IMR-90 (cell line): ENCODE results near the gene NELL1. TPM values are rescaled to one million over a fixed set of nuclear protein-coding genes. Genes with fewer than 3 reads are reported as not detected.

ENCODE experiments used
- ATAC-seq: fragments of 200-7000 bp; cut with Tn5 transposase; 2 replicates; pipeline ENCODE4 v1.9.1; 2020; ENCODE audit warnings: low read depth, mild to moderate bottlenecking, moderate library complexity
- BruUV-seq: library from RNA; stranded (reverse); fragments of 400-500 nt; replicated peaks from 2 replicates; lab custom pipeline; 2021; lab: Mats Ljungman, UMichigan
- CTCF ChIA-PET: fragments of 300-600 bp; formaldehyde crosslinking; extraction: SDS; loops from one replicate; lab custom pipeline; 2021; ENCODE audit warnings: antibody characterized with exemption; lab: Yijun Ruan, JAX
- POLR2A ChIA-PET: fragments of 300-600 bp; sonication (Branson Sonifier 250); formaldehyde crosslinking; loops from one replicate; lab custom pipeline; 2022; ENCODE audit warnings: antibody characterized with exemption; ENCODE audit not compliant: unreplicated experiment; lab: Charles Lee
- DNase-seq: peaks from one replicate; pipeline ENCODE4 v3.0.0; 2013
- H2AFZ ChIP-seq: replicated peaks from 2 replicates; pipeline ENCODE3; 2013; ENCODE audit warnings: low read length, mild to moderate bottlenecking; ENCODE audit not compliant: poor library complexity
- H2AK5ac ChIP-seq: 2 replicates; pipeline ENCODE4 v1.6.1; 2013; ENCODE audit warnings: low read depth, low read length, inconsistent platforms
- H2AK9ac ChIP-seq: replicated peaks from 2 replicates; pipeline ENCODE3; 2013; ENCODE audit warnings: mild to moderate bottlenecking, low read depth, low read length, moderate library complexity; ENCODE audit not compliant: poor library complexity
- H2BK120ac ChIP-seq: 2 replicates; pipeline ENCODE4 v1.6.1; 2013; ENCODE audit warnings: low read depth, low read length, inconsistent platforms
- H2BK15ac ChIP-seq: 3 replicates; pipeline ENCODE4 v1.6.1; 2013; ENCODE audit warnings: low read depth, low read length, inconsistent platforms
- H2BK20ac ChIP-seq: 2 replicates; pipeline ENCODE4 v1.6.1; 2013; ENCODE audit warnings: low read depth, mild to moderate bottlenecking, inconsistent platforms, low read length, moderate library complexity
- H2BK5ac ChIP-seq: 2 replicates; pipeline ENCODE4 v1.6.1; 2013; ENCODE audit warnings: mild to moderate bottlenecking, low read depth, low read length, inconsistent platforms; ENCODE audit not compliant: poor library complexity, severe bottlenecking
- H3K14ac ChIP-seq: replicated peaks from 2 replicates; pipeline ENCODE4 v1.6.1; 2013; ENCODE audit warnings: low read depth, low read length, inconsistent platforms
- H3K18ac ChIP-seq: 2 replicates; pipeline ENCODE4 v1.6.1; 2013; ENCODE audit warnings: low read depth, low read length, control low read depth
- H3K23ac ChIP-seq: 2 replicates; pipeline ENCODE4 v1.6.1; 2013; ENCODE audit warnings: low read depth, low read length, inconsistent platforms
- H3K27ac ChIP-seq: 2 replicates; pipeline ENCODE4 v1.5.1; 2013; ENCODE audit warnings: mild to moderate bottlenecking, control low read depth, low read length; ENCODE audit not compliant: insufficient read depth
- H3K27me3 ChIP-seq: 2 replicates; pipeline ENCODE4 v1.6.1; 2013; ENCODE audit warnings: low read length; ENCODE audit not compliant: control insufficient read depth, insufficient read depth
- H3K36me3 ChIP-seq: 2 replicates; pipeline ENCODE4 v1.6.1; 2013; ENCODE audit warnings: low read length, mixed read lengths; ENCODE audit not compliant: control insufficient read depth, insufficient read depth
- H3K4ac ChIP-seq: 2 replicates; pipeline ENCODE4 v1.6.1; 2013; ENCODE audit warnings: low read depth, low read length, inconsistent platforms
- H3K4me1 ChIP-seq: 2 replicates; pipeline ENCODE4 v1.6.1; 2013; ENCODE audit warnings: low read length, mixed read lengths; ENCODE audit not compliant: control insufficient read depth, insufficient read depth
- H3K4me2 ChIP-seq: 2 replicates; pipeline ENCODE4 v1.6.1; 2013; ENCODE audit warnings: low read depth, mild to moderate bottlenecking, control low read depth, low read length, moderate library complexity
- H3K4me3 ChIP-seq: 2 replicates; pipeline ENCODE4 v1.5.1; 2013; ENCODE audit warnings: low read depth, mild to moderate bottlenecking, control low read depth, low read length, moderate library complexity; ENCODE audit not compliant: insufficient read depth
- H3K56ac ChIP-seq: 2 replicates; pipeline ENCODE4 v1.6.1; 2013; ENCODE audit warnings: low read length, inconsistent platforms; ENCODE audit not compliant: insufficient read depth; ENCODE audit errors: extremely low read depth
- H3K79me1 ChIP-seq, 2 experiments: 2 replicates each; pipeline ENCODE4 v1.6.1; 2013; ENCODE audit warnings: low read length in 2 of 2, inconsistent platforms in 1 of 2, low read depth in 1 of 2
- H3K9ac ChIP-seq: 2 replicates; pipeline ENCODE4 v1.6.1; 2013; ENCODE audit warnings: low read depth, low read length, control low read depth
- H3K9me1 ChIP-seq: 2 replicates; pipeline ENCODE4 v1.6.1; 2013; ENCODE audit warnings: low read length, inconsistent platforms; ENCODE audit not compliant: insufficient read depth
- H3K9me3 ChIP-seq: 2 replicates; pipeline ENCODE4 v1.6.1; 2013; ENCODE audit warnings: low read length; ENCODE audit not compliant: control insufficient read depth, insufficient read depth
- H4K20me1 ChIP-seq: 2 replicates; pipeline ENCODE4 v1.6.1; 2013; ENCODE audit warnings: low read length, inconsistent platforms; ENCODE audit not compliant: insufficient read depth
- H4K5ac ChIP-seq: 2 replicates; pipeline ENCODE4 v1.6.1; 2013; ENCODE audit warnings: mild to moderate bottlenecking, low read depth, low read length, control low read depth
- H4K8ac ChIP-seq, 2 experiments: 2 replicates each; pipeline ENCODE4 v1.6.1; 2013; ENCODE audit warnings: low read depth in 2 of 2, low read length in 2 of 2, control low read depth in 1 of 2, inconsistent platforms in 1 of 2
- H4K91ac ChIP-seq: 2 replicates; pipeline ENCODE4 v1.6.1; 2013; ENCODE audit warnings: low read depth, low read length, inconsistent platforms; ENCODE audit not compliant: insufficient read depth
- BHLHE40 ChIP-seq: fragments of 150-350 bp; IDR thresholded peaks from 2 replicates; pipeline ENCODE4 v1.6.1; 2016; ENCODE audit warnings: mild to moderate bottlenecking, low read depth, low read length
- CEBPB ChIP-seq: IDR thresholded peaks from 2 replicates; pipeline ENCODE4 v1.6.1; 2012; ENCODE audit warnings: low read depth, low read length, improper control_type of control experiment
- CHD1 ChIP-seq: IDR thresholded peaks from 2 replicates; pipeline ENCODE4 v1.6.1; 2012; ENCODE audit warnings: low read depth, low read length, improper control_type of control experiment
- CTCF ChIP-seq: conservative IDR thresholded peaks from 2 replicates; pipeline ENCODE4 v1.5.1; 2012; ENCODE audit warnings: mild to moderate bottlenecking, low read depth, low read length, improper control_type of control experiment
- ELK1 ChIP-seq: fragments of 150-350 bp; IDR thresholded peaks from 2 replicates; pipeline ENCODE4 v1.6.1; 2016; ENCODE audit warnings: low read depth, mild to moderate bottlenecking, low read length, moderate library complexity, borderline replicate concordance
- FOS ChIP-seq: fragments of 150-350 bp; IDR thresholded peaks from 2 replicates; pipeline ENCODE4 v1.6.1; 2016; ENCODE audit warnings: low read depth, low read length
- MAFK ChIP-seq: IDR thresholded peaks from 2 replicates; pipeline ENCODE4 v1.6.1; 2012; ENCODE audit warnings: low read depth, low read length, improper control_type of control experiment
- MAZ ChIP-seq: IDR thresholded peaks from 2 replicates; pipeline ENCODE4 v1.6.1; 2012; ENCODE audit warnings: low read depth, mild to moderate bottlenecking, low read length, improper control_type of control experiment, moderate library complexity, borderline replicate concordance
- MXI1 ChIP-seq: IDR thresholded peaks from 2 replicates; pipeline ENCODE4 v1.6.1; 2012; ENCODE audit warnings: low read depth, mild to moderate bottlenecking, low read length, moderate library complexity, borderline replicate concordance
- NFE2L2 ChIP-seq: fragments of 150-350 bp; IDR thresholded peaks from 2 replicates; pipeline ENCODE4 v1.6.1; 2016; ENCODE audit warnings: low read depth, mild to moderate bottlenecking, low read length
- POLR2A ChIP-seq: IDR thresholded peaks from 2 replicates; pipeline ENCODE4 v1.6.1; 2012; ENCODE audit warnings: mild to moderate bottlenecking, low read depth, low read length
- RAD21 ChIP-seq: IDR thresholded peaks from 2 replicates; pipeline ENCODE4 v1.6.1; 2012; ENCODE audit warnings: low read length, improper control_type of control experiment
- RCOR1 ChIP-seq: IDR thresholded peaks from 2 replicates; pipeline ENCODE4 v1.6.1; 2012; ENCODE audit warnings: mild to moderate bottlenecking, low read length, improper control_type of control experiment; ENCODE audit not compliant: insufficient replicate concordance
- RFX5 ChIP-seq: IDR thresholded peaks from 2 replicates; pipeline ENCODE4 v1.8.0; 2012; ENCODE audit warnings: low read depth, mild to moderate bottlenecking, low read length, moderate library complexity
- SMC3 ChIP-seq: fragments of 150-350 bp; IDR thresholded peaks from 2 replicates; pipeline ENCODE4 v1.6.1; 2016; ENCODE audit warnings: low read depth, mild to moderate bottlenecking, antibody characterized with exemption, low read length, moderate library complexity
- USF2 ChIP-seq: fragments of 150-350 bp; IDR thresholded peaks from 2 replicates; pipeline ENCODE4 v1.6.1; 2017; ENCODE audit warnings: mild to moderate bottlenecking, antibody characterized with exemption, low read length, low read depth
- WGBS, 2 experiments: methylation state at CpG; one replicate each; pipeline versions ENCODE4 v1.1.5 to v1.1.7; 2013; ENCODE audit warnings: missing lambda C conversion rate in 2 of 2; ENCODE audit not compliant: insufficient read length in 1 of 2; ENCODE audit errors: extremely low coverage in 2 of 2; 5-methylcytosine and 5-hydroxymethylcytosine counted together
- dilution Hi-C: fragments of 300-500 bp; cut with HindIII; formaldehyde crosslinking; loops from one replicate; pipeline ENCODE4 v1.14.3; 2018; ENCODE audit warnings: low sequenced_read_pairs; ENCODE audit not compliant: unreplicated experiment
- in situ Hi-C: fragments of 300-500 bp; cut with MboI; formaldehyde crosslinking; loops from 3 replicates; pipeline ENCODE4 v1.14.3; 2019; ENCODE audit warnings: low sequenced_read_pairs, inconsistent platforms, mixed read lengths
- intact Hi-C: fragments of 100-400 bp; cut with micrococcal nuclease; formaldehyde crosslinking; loops from 2 replicates; pipeline ENCODE4 v1.10.0; 2022
- polyA plus RNA-seq, 3 experiments: library from polyadenylated mRNA; depleted of rRNA; stranded (reverse); fragments of >200 nt; gene quantifications; 2 replicates each; pipeline ENCODE4 v1.2.3, GENCODE V29; 2012; ENCODE audit warnings: low replicate concordance in 1 of 3
- total RNA-seq: library from RNA; depleted of rRNA; stranded (reverse); fragments of >200 nt; gene quantifications from 2 replicates; pipeline ENCODE4 v1.2.3, GENCODE V29; 2012

The NELL1 gene
- total and polyA plus RNA-seq, 2 of the 4 experiments (the other 2 are of a cell fraction), result not detected

GRCh38 chr11:20626279-20626678, 43.1 kb upstream of the NELL1 start:
- H3K18ac ChIP-seq, result no peak overlapping the region
- no peaks in the 10 kb centered on the region for H3K79me1 ChIP-seq
- H2BK5ac ChIP-seq, result no peak overlapping the region
- no peaks in the 10 kb centered on the region for H4K20me1 ChIP-seq
- no TSS peak for BruUV-seq
- no peak overlapping the region for H3K9ac ChIP-seq
- no peaks in the 10 kb centered on the region for H3K9me1 ChIP-seq
- H3K36me3 ChIP-seq, result no peaks in the 10 kb centered on the region
- no peaks in the 10 kb centered on the region for H3K4me1 ChIP-seq
- no peak overlapping the region for H3K4ac ChIP-seq
- dilution Hi-C loops, result no loop called here
- no CpG with 5 or more reads among the region's 4 CpGs for WGBS, 2 experiments
- CTCF ChIA-PET, result interaction anchor here (0.9 kb wide), 1 partner anchor 229 kb away, joined by 4 read pairs; no protein-coding TSS in a partner anchor
- no peaks in the 10 kb centered on the region; the same call in 1 of the 2 replicates for H3K27me3 ChIP-seq
- DNase-seq (no peak), ATAC-seq (no peak)
- no peak overlapping the region for H3K4me3 ChIP-seq
- no peak overlapping the region for H2BK15ac ChIP-seq
- H4K8ac ChIP-seq, result no peak overlapping the region
- no peak overlapping the region for H2AFZ ChIP-seq
- no peak overlapping the region for H3K4me2 ChIP-seq
- no peak overlapping the region for H4K5ac ChIP-seq
- H3K9me3 ChIP-seq, result no peaks in the 10 kb centered on the region
- H2BK20ac ChIP-seq, result no peak overlapping the region
- POLR2A ChIA-PET, result no interaction called here
- H3K14ac ChIP-seq, result no peak overlapping the region
- TF ChIP-seq SMC3, result no peak
- no peak for TF ChIP-seq POLR2A
- no peak for TF ChIP-seq CTCF
- TF ChIP-seq RAD21, result no peak
- no peak for TF ChIP-seq RCOR1
- TF ChIP-seq CHD1, result no peak
- no peak for TF ChIP-seq FOS
- TF ChIP-seq BHLHE40, result no peak
- no peak for TF ChIP-seq CEBPB
- no peak for TF ChIP-seq RFX5
- no peak for TF ChIP-seq NFE2L2
- TF ChIP-seq MAZ, result no peak
- TF ChIP-seq ELK1, result no peak
- TF ChIP-seq MAFK, result no peak
- TF ChIP-seq USF2, result no peak
- no peak for TF ChIP-seq MXI1
- H2BK120ac ChIP-seq, result no peak overlapping the region
- no peak overlapping the region for H2AK5ac ChIP-seq
- H2AK9ac ChIP-seq, result no peak overlapping the region
- no peak overlapping the region for H3K56ac ChIP-seq
- intact Hi-C loops, result no loop called here
- H4K91ac ChIP-seq, result no peak overlapping the region
- in situ Hi-C loops, result no loop called here
- H3K27ac ChIP-seq, result no peak overlapping the region
- no peak overlapping the region for H3K23ac ChIP-seq
